Effector memory CD8-positive, alpha-beta T cell (primary cell): ENCODE data around the gene CHRNE.
"Not testable (repeated sequence)": the region's sequence is repeated elsewhere in the genome, so short reads cannot be mapped to it uniquely, and the experiment has no call there.

Experiments used
- ATAC-seq: fragments of 150-1000 bp; cut with Tn5 transposase; replicated peaks from 2 replicates; pipeline ENCODE4 v1.10.0; 2021; ENCODE audit warnings: mild to moderate bottlenecking, moderate library complexity
- DNase-seq, 3 experiments: peaks; one replicate each; pipeline ENCODE4 v3.0.0; 2021
- H3K27ac Mint-ChIP-seq, 2 donors: one replicate each; pipeline ENCODE4 v1.8.0; 2022; ENCODE audit warnings: mild to moderate bottlenecking in 2 of 2, mixed read lengths in 2 of 2, moderate library complexity in 2 of 2
- H3K27me3 Mint-ChIP-seq, 2 donors: one replicate each; pipeline ENCODE4 v1.8.0; 2022; ENCODE audit warnings: mixed read lengths in 2 of 2
- H3K36me3 Mint-ChIP-seq: one replicate; pipeline ENCODE4 v1.8.0; 2022; ENCODE audit warnings: mild to moderate bottlenecking, moderate library complexity, mixed read lengths; ENCODE audit not compliant: insufficient read depth
- H3K4me1 Mint-ChIP-seq, 2 donors: one replicate each; pipeline ENCODE4 v1.8.0; 2022; ENCODE audit warnings: low read depth in 2 of 2, mixed read lengths in 2 of 2
- H3K4me3 Mint-ChIP-seq, 2 donors: one replicate each; pipeline ENCODE4 v1.8.0; 2022; ENCODE audit warnings: mild to moderate bottlenecking in 2 of 2, mixed read lengths in 2 of 2, moderate library complexity in 2 of 2
- H3K9me3 Mint-ChIP-seq, 2 donors: one replicate each; pipeline ENCODE4 v1.8.0; 2022; ENCODE audit warnings: mixed read lengths in 2 of 2

Gene CHRNE

GRCh38 chr17:4908711-4909496 is 6.0 kb upstream of the CHRNE start:
- DNase-seq (peak; percentile 62 to 64 (median 64)), ATAC-seq (peak; percentile 98)
- H3K27ac Mint-ChIP-seq: no peak overlapping the region
- no peak overlapping the region for H3K4me3 Mint-ChIP-seq
- H3K4me1 Mint-ChIP-seq: no peaks in the 10 kb centered on the region
- H3K9me3 Mint-ChIP-seq: no peaks in the 10 kb centered on the region
- H3K27me3 Mint-ChIP-seq: peaks cover 0 to 10% of the 10 kb centered on the region in 2 donors
- peaks cover 8% of the 10 kb centered on the region for H3K36me3 Mint-ChIP-seq

DNA sequence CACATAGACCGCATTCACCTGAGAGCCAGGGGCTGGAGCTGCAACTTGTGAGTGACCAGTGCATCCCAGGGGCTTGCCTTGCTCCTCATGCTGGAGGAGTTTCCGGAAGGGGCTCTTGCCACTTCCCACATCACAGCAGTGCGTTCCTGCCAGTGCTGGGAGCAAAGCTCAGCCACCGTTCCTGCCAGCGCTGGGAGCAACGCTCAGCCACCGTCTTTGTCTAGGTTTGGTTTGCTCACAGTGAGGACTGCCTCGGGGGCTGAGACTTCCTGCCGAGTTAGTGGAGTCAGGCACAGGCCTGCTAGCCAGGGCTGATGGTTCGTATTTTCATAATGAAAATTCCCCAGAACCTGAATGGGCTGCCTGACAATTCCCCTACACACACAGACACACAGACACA is 5.4 kb upstream of the CHRNE start:
- H3K27ac Mint-ChIP-seq: no peak overlapping the region
- H3K36me3 Mint-ChIP-seq: peaks cover 14% of the 10 kb centered on the region
- DNase-seq (no peak), ATAC-seq (no peak)
- H3K9me3 Mint-ChIP-seq: no peaks in the 10 kb centered on the region
- no peak overlapping the region for H3K4me3 Mint-ChIP-seq
- H3K4me1 Mint-ChIP-seq: peaks cover 5% of the 10 kb centered on the region in 2 donors
- H3K27me3 Mint-ChIP-seq: peaks cover 0 to 10% of the 10 kb centered on the region in 2 donors

DNA sequence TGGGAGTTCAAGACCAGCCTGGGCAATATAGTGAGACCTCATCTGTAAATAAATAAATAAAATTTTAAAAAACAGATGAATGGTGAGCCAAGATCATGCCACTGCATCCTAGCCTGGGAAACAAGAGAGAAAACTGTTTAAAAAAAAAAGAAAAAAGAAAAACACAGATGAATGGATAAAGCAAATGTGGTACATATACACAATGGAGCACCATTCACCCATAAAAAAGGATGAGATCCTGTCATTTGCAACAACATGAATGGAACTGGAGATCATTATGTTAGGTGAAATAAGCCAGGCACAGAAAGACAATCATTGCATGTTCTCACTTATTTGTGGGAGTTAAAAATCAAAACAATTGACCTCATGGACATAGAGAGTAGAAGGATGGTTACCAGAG is 3.7 kb upstream of the CHRNE start:
- DNase-seq, H3K9me3 Mint-ChIP-seq, ATAC-seq, H3K27ac Mint-ChIP-seq, H3K4me3 Mint-ChIP-seq, H3K27me3 Mint-ChIP-seq: not testable (repeated sequence)
- peaks cover 17 to 18% of the 10 kb centered on the region in 2 donors for H3K4me1 Mint-ChIP-seq
- peaks cover 31% of the 10 kb centered on the region for H3K36me3 Mint-ChIP-seq

GRCh38 chr17:4902540-4902939 is 358 bp downstream of the CHRNE start:
- no peak for ATAC-seq
- peak overlapping the region; percentile 80 to 84 for H3K4me3 Mint-ChIP-seq
- H3K9me3 Mint-ChIP-seq: no peaks in the 10 kb centered on the region
- peaks cover 0 to 4% of the 10 kb centered on the region in 2 donors for H3K27me3 Mint-ChIP-seq
- peaks cover 49% of the 10 kb centered on the region for H3K36me3 Mint-ChIP-seq
- peak overlapping the region; percentile 87 to 91 for H3K27ac Mint-ChIP-seq
- H3K4me1 Mint-ChIP-seq: peaks cover 37% of the 10 kb centered on the region in 2 donors
- no peak for DNase-seq

GRCh38 chr17:4901648-4902344 is 1.1 kb downstream of the CHRNE start:
- no peak for DNase-seq
- peak overlapping the region; percentile 91 to 93 for H3K27ac Mint-ChIP-seq
- peak overlapping the region; percentile 80 to 86 for H3K4me3 Mint-ChIP-seq
- H3K9me3 Mint-ChIP-seq: no peaks in the 10 kb centered on the region
- H3K27me3 Mint-ChIP-seq: peaks cover 0 to 4% of the 10 kb centered on the region in 2 donors
- peaks cover 37% of the 10 kb centered on the region in 2 donors for H3K4me1 Mint-ChIP-seq
- ATAC-seq: no peak
- peaks cover 49% of the 10 kb centered on the region for H3K36me3 Mint-ChIP-seq

DNA sequence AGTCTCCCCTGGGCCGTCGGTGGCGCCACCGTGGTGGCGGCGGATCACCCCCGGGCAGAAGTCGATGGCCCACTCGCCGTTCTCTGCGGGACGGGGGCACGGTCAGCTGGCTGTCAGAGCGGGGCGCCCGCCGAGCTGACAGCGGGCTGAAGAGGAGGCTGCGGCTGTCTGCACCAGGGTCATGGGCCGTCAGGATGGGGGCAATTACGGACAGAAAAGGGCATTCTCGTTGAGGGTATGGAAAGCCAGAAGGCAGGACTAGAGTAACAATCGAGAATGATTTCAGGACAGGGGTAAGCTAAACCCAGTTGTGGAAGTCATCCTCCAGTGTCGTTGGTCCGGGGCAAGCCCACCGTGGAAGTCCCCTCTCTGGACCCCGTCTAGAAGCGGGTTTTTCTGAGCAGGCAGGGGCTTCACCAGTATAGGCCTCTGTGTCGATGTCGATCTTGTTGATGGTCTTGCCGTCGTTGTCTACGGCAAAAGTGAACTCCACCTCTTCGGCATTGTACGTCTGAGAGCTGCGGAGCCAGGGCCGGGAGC is 1.7 kb downstream of the CHRNE start:
- Mint-ChIP-seq H3K27me3 (peaks cover 0 to 4% of the 10 kb centered on the region in 2 donors), H3K36me3 (peaks cover 50% of the 10 kb centered on the region), H3K4me3 (peak overlapping the region; percentile 85 to 86), H3K9me3 (no peaks in the 10 kb centered on the region), H3K27ac (peak overlapping the region; percentile 91 to 93), H3K4me1 (peaks cover 37% of the 10 kb centered on the region in 2 donors)
- no peak for DNase-seq
- ATAC-seq: no peak

GRCh38 chr17:4900231-4901107 is 2.4 kb downstream of the CHRNE start:
- H3K9me3 Mint-ChIP-seq: no peaks in the 10 kb centered on the region
- no peaks in the 10 kb centered on the region for H3K27me3 Mint-ChIP-seq
- H3K27ac Mint-ChIP-seq: peak overlapping the region; percentile 91 to 93
- ATAC-seq (peak; percentile 41), DNase-seq (peak; percentile 58 to 69 (median 68))
- H3K4me1 Mint-ChIP-seq: peaks cover 37% of the 10 kb centered on the region in 2 donors
- H3K36me3 Mint-ChIP-seq: peaks cover 56% of the 10 kb centered on the region
- peak overlapping the region; percentile 85 to 86 for H3K4me3 Mint-ChIP-seq

DNA sequence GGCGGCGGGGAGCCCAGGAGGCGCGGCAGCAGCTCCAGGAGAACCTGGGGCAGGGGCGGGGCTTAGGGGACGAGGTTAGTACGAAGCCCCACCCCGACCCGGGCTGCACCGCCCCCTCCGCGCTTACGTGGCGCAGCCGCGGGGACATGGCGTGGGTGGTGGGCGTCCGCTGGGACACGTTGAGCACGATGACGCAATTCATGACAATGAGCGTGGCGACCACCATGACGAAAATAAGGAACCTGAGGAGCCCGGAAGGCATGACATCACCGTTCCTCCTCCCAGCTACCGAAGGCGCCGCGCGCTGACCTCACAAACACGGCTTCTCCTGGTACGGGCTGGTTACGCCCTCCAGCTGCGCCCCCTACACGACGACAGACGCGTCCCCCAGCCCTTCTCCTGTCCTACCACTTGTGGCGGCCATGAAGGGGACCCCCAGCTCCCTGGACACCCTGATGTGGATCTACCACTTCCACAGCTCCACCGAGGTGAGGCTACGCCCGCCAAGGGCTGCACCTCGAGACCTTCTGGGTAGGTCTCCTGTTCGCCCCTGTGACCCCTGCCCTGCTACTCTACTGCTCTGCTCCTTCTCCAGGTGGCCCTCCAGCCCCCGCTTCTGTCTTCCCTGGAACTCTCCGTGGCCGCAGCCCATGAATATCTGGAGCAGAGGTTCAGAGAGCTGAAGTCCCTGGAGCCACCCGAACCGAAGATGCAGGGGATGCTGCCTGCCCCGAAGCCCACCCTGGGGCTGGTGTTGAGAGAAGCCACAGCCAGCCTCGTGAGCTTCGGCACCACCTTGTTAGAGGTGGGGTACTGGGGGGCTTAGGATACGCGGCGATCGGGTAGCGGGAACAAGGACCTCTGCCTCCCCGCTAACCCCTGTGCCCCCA is 3.3 kb downstream of the CHRNE start, which contains the start of gene C17orf107:
Gene C17orf107, plus strand, starts transcription at position 196 of the 890 bp plus-strand sequence. Its CDS starts 227 bp downstream, at position 423.
- Mint-ChIP-seq H3K4me3 (peak within 1 kb of the TSS; percentile 85 to 86), H3K27me3 (no peaks in the 10 kb centered on the region), H3K36me3 (peaks cover 63% of the 10 kb centered on the region), H3K9me3 (no peaks in the 10 kb centered on the region), H3K4me1 (peaks cover 37% of the 10 kb centered on the region in 2 donors), H3K27ac (peak within 1 kb of the TSS; percentile 91 to 93)
- peak; percentile 71 for ATAC-seq
- DNase-seq: peak; percentile 95 to 97 (median 97)

GRCh38 chr17:4898927-4899326 is 4.0 kb downstream of the CHRNE start:
- Mint-ChIP-seq H3K27ac (peak overlapping the region; percentile 91 to 93), H3K4me3 (peak overlapping the region; percentile 85 to 86), H3K9me3 (no peaks in the 10 kb centered on the region), H3K4me1 (peaks cover 37% of the 10 kb centered on the region in 2 donors), H3K36me3 (peaks cover 68% of the 10 kb centered on the region), H3K27me3 (no peaks in the 10 kb centered on the region)
- ATAC-seq (peak; percentile 1), DNase-seq (no peak)

GRCh38 chr17:4898351-4898750 is 4.5 kb downstream of the CHRNE start:
- no peak for ATAC-seq
- H3K27me3 Mint-ChIP-seq: no peaks in the 10 kb centered on the region
- peak overlapping the region in 1 of 2 donors; percentile 82 for H3K27ac Mint-ChIP-seq
- H3K9me3 Mint-ChIP-seq: no peaks in the 10 kb centered on the region
- peaks cover 33% of the 10 kb centered on the region in 2 donors for H3K4me1 Mint-ChIP-seq
- peaks cover 67% of the 10 kb centered on the region for H3K36me3 Mint-ChIP-seq
- no peak for DNase-seq
- peak overlapping the region; percentile 74 to 86 for H3K4me3 Mint-ChIP-seq

- DNase-seq (no peak), ATAC-seq (no peak)
- Mint-ChIP-seq H3K4me3 (peak overlapping the region; percentile 74 to 86), H3K27ac (peak overlapping the region in 1 of 2 donors; percentile 82), H3K36me3 (peaks cover 67% of the 10 kb centered on the region), H3K4me1 (peaks cover 27% of the 10 kb centered on the region in 2 donors), H3K27me3 (no peaks in the 10 kb centered on the region), H3K9me3 (no peaks in the 10 kb centered on the region)
Observed at GRCh38 chr17:4897785-4898184, 5.1 kb downstream of the CHRNE start.

GRCh38 chr17:4897198-4897687 is 5.7 kb downstream of the CHRNE start:
- Mint-ChIP-seq H3K4me3 (no peak overlapping the region), H3K36me3 (peaks cover 61% of the 10 kb centered on the region), H3K27ac (peak overlapping the region; percentile 44 to 57), H3K27me3 (no peaks in the 10 kb centered on the region), H3K9me3 (no peaks in the 10 kb centered on the region), H3K4me1 (peaks cover 21 to 22% of the 10 kb centered on the region in 2 donors)
- DNase-seq: no peak
- no peak for ATAC-seq
